Measurements from ENCODE around the gene SPRED1. TPM values are rescaled to one million over a fixed set of nuclear protein-coding genes. Genes with fewer than 3 reads are reported as not detected.

SPRED1 gene
- total RNA-seq, 4 donors from 2014 or later, result 3.7 to 7.2 (median 5.3) TPM

- no peaks in the 10 kb centered on the region for H3K36me3 ChIP-seq
- ATAC-seq, result no peak
- no peaks in the 10 kb centered on the region for H3K27me3 ChIP-seq
- H3K9me3 ChIP-seq, result no peaks in the 10 kb centered on the region
- H3K4me3 ChIP-seq, result no peak overlapping the region
- DNase-seq, result no peak
- no peaks in the 10 kb centered on the region for H3K4me1 ChIP-seq
- no peak overlapping the region for H3K27ac ChIP-seq
- in situ Hi-C loops (cut with MboI; ENCODE audit: low sequenced_read_pairs in 4 of 4) (no loop called here), intact Hi-C loops (cut with DNase I; ENCODE audit: low total_unique reads) (no loop called here)
- TF ChIP-seq POLR2A (IDR thresholded peaks at IDR 0.05) (no peak), CTCF (IDR thresholded peaks at IDR 0.05 in 4 of 5, conservative IDR thresholded peaks at IDR 0.05 in 1 of 5) (no peak)
These were observed 91.7 kb downstream of the SPRED1 start for GRCh38 chr15:38344351-38344750.

GRCh38 chr15:38349251-38349650 is 96.6 kb downstream of the SPRED1 start:
- no peaks in the 10 kb centered on the region for H3K36me3 ChIP-seq
- H3K27me3 ChIP-seq, result no peaks in the 10 kb centered on the region
- no peak overlapping the region for H3K27ac ChIP-seq
- in situ Hi-C loops (cut with MboI; ENCODE audit: low sequenced_read_pairs in 4 of 4) (no loop called here), intact Hi-C loops (cut with DNase I; ENCODE audit: low total_unique reads) (no loop called here)
- no peak overlapping the region for H3K4me3 ChIP-seq
- DNase-seq (no peak), ATAC-seq (no peak)
- no peaks in the 10 kb centered on the region for H3K4me1 ChIP-seq
- no peaks in the 10 kb centered on the region for H3K9me3 ChIP-seq
- TF ChIP-seq CTCF (IDR thresholded peaks at IDR 0.05 in 4 of 5, conservative IDR thresholded peaks at IDR 0.05 in 1 of 5) (no peak), POLR2A (IDR thresholded peaks at IDR 0.05) (no peak)

GRCh38 chr15:38351466-38351865 is 98.8 kb downstream of the SPRED1 start:
- no peaks in the 10 kb centered on the region for H3K4me1 ChIP-seq
- H3K4me3 ChIP-seq, result no peak overlapping the region
- H3K27me3 ChIP-seq, result no peaks in the 10 kb centered on the region
- DNase-seq (no peak), ATAC-seq (no peak)
- TF ChIP-seq CTCF (IDR thresholded peaks at IDR 0.05 in 4 of 5, conservative IDR thresholded peaks at IDR 0.05 in 1 of 5), result no peak
- TF ChIP-seq POLR2A (IDR thresholded peaks at IDR 0.05), result no peak
- H3K9me3 ChIP-seq, result no peaks in the 10 kb centered on the region
- no peaks in the 10 kb centered on the region for H3K36me3 ChIP-seq
- no peak overlapping the region for H3K27ac ChIP-seq
- intact Hi-C loops (cut with DNase I; ENCODE audit: low total_unique reads), result loop anchor here (10.0 kb wide), 1 partner anchor 97 kb away; the partner anchor contains the start of gene SPRED1
- in situ Hi-C loops (cut with MboI; ENCODE audit: low sequenced_read_pairs in 4 of 4), result loop anchor here (5.0 to 25.0 kb wide), 3 partner anchors 357 to 364 kb away; no protein-coding TSS in a partner anchor

- Histone ChIP-seq H3K36me3 (no peaks in the 10 kb centered on the region), H3K27me3 (no peaks in the 10 kb centered on the region), H3K9me3 (no peaks in the 10 kb centered on the region), H3K4me1 (no peaks in the 10 kb centered on the region), H3K4me3 (no peak overlapping the region), H3K27ac (no peak overlapping the region)
- peak; percentile 49 to 76 (median 56) for TF ChIP-seq CTCF (IDR thresholded peaks at IDR 0.05 in 4 of 5, conservative IDR thresholded peaks at IDR 0.05 in 1 of 5)
- TF ChIP-seq POLR2A (IDR thresholded peaks at IDR 0.05), result no peak
- intact Hi-C loops (cut with DNase I; ENCODE audit: low total_unique reads) (loop anchor here (10.0 kb wide), 1 partner anchor 100 kb away; the partner anchor contains the start of gene SPRED1), in situ Hi-C loops (cut with MboI; ENCODE audit: low sequenced_read_pairs in 4 of 4) (loop anchor here (5.0 to 25.0 kb wide), 3 partner anchors 360 to 367 kb away; no protein-coding TSS in a partner anchor)
- ATAC-seq (no peak), DNase-seq (peak; percentile 5 to 29)
These were observed 101.8 kb downstream of the SPRED1 start for GRCh38 chr15:38354315-38354929.

Measured in gastrocnemius medialis (tissue), 4 donors.